ENCODE results near the gene KRTAP24-1. TPM values are rescaled to one million over a fixed set of nuclear protein-coding genes. Genes with fewer than 3 reads are reported as not detected.

KRTAP24-1 gene
- not detected in 2 replicates for total RNA-seq

GRCh38 chr21:30282850-30283249 is at the start of gene KRTAP24-1:
KRTAP24-1 (minus strand) TSS chr21:30282950; CDS start chr21:30282932, 18 bp downstream.

GRCh38 chr21:30320215-30320614 is 37.5 kb upstream of the KRTAP24-1 start, which contains the start of gene KRTAP26-1:
KRTAP26-1 (minus strand) TSS chr21:30320315; CDS start chr21:30320035, 280 bp downstream.

GRCh38 chr21:30289215-30289614 is 6.5 kb upstream of the KRTAP24-1 start, which contains the start of gene KRTAP25-1:
KRTAP25-1 (minus strand) TSS chr21:30289514; CDS start chr21:30289490, 24 bp downstream.

Other genes with a start within 250 kb of the KRTAP24-1 start
- gene CLDN17, start 116.1 kb downstream of the KRTAP24-1 start, total RNA-seq = not detected in 2 replicates
- not detected in 2 replicates for gene CLDN8, start 66.9 kb downstream of the KRTAP24-1 start, total RNA-seq
- gene KRTAP25-1, start 6.6 kb upstream of the KRTAP24-1 start, total RNA-seq = not detected in 2 replicates
- not detected in 2 replicates for gene KRTAP26-1, start 37.4 kb upstream of the KRTAP24-1 start, total RNA-seq
- not detected in 2 replicates for gene KRTAP27-1, start 54.7 kb upstream of the KRTAP24-1 start, total RNA-seq
- not detected in 2 replicates for gene KRTAP23-1, start 65.7 kb upstream of the KRTAP24-1 start, total RNA-seq
- gene KRTAP13-2, start 89.3 kb upstream of the KRTAP24-1 start, total RNA-seq = not detected in 2 replicates
- not detected in 2 replicates for gene KRTAP13-1, start 113.1 kb upstream of the KRTAP24-1 start, total RNA-seq
- not detected in 2 replicates for gene KRTAP13-3, start 143.0 kb upstream of the KRTAP24-1 start, total RNA-seq
- not detected in 2 replicates for gene KRTAP13-4, start 147.3 kb upstream of the KRTAP24-1 start, total RNA-seq
- gene KRTAP15-1, start 157.3 kb upstream of the KRTAP24-1 start, total RNA-seq = not detected in 2 replicates
- gene KRTAP19-1, start 197.4 kb upstream of the KRTAP24-1 start, total RNA-seq = not detected in 2 replicates
- not detected in 2 replicates for gene KRTAP19-2, start 204.5 kb upstream of the KRTAP24-1 start, total RNA-seq
- gene KRTAP19-3, start 209.1 kb upstream of the KRTAP24-1 start, total RNA-seq = not detected in 2 replicates
- gene KRTAP19-4, start 214.2 kb upstream of the KRTAP24-1 start, total RNA-seq = not detected in 2 replicates
- not detected in 2 replicates for gene KRTAP19-5, start 219.2 kb upstream of the KRTAP24-1 start, total RNA-seq